ENCODE results near the gene WDPCP.
"Not testable (repeated sequence)": the region's sequence is repeated elsewhere in the genome, so short reads cannot be mapped to it uniquely, and the experiment has no call there.

- TF ChIP-seq CTCF (conservative IDR thresholded peaks at IDR 0.05 in 1 of 2, IDR thresholded peaks at IDR 0.05 in 1 of 2; ENCODE audit: extremely low read depth in 1 of 2, insufficient read depth in 1 of 2, low read depth in 1 of 2, low read length in 2 of 2); EZH2 (IDR thresholded peaks at IDR 0.05; ENCODE audit: borderline replicate concordance, low read length): not testable (repeated sequence)
Measured at GRCh38 chr2:63557819-63558218, 30.5 kb downstream of the WDPCP start.

Measured in mammary epithelial cell (primary cell).